Osteoblast (primary cell): ENCODE measurements around the gene C16orf86. TPM values are rescaled to one million over a fixed set of nuclear protein-coding genes. Genes with fewer than 3 reads are reported as not detected.

Experiments
- DNase-seq: peaks from one replicate; pipeline ENCODE4 v3.0.0; 2011; ENCODE audit warnings: low spot score, mixed read lengths; ENCODE audit not compliant: insufficient read length; ENCODE audit errors: missing footprints
- H2AFZ ChIP-seq: 2 replicates; pipeline ENCODE4 v1.6.0; 2011; ENCODE audit warnings: mild to moderate bottlenecking, low read length
- H3K27ac ChIP-seq: 2 replicates; pipeline ENCODE4 v1.5.1; 2011; ENCODE audit warnings: mild to moderate bottlenecking, low read depth, low read length, moderate library complexity
- H3K27me3 ChIP-seq: 2 replicates; pipeline ENCODE4 v1.6.0; 2012; ENCODE audit warnings: mild to moderate bottlenecking, control low read depth, inconsistent platforms, low read length, moderate library complexity; ENCODE audit not compliant: insufficient read depth
- H3K36me3 ChIP-seq: 2 replicates; pipeline ENCODE4 v1.5.1; 2011; ENCODE audit warnings: mild to moderate bottlenecking, low read length, control low read depth, moderate library complexity; ENCODE audit not compliant: insufficient read depth
- H3K4me1 ChIP-seq: 2 replicates; pipeline ENCODE4 v1.5.1; 2011; ENCODE audit warnings: mild to moderate bottlenecking, low read length, control low read depth, moderate library complexity; ENCODE audit not compliant: insufficient read depth
- H3K4me2 ChIP-seq: 2 replicates; pipeline ENCODE4 v1.6.0; 2011; ENCODE audit warnings: mild to moderate bottlenecking, low read length; ENCODE audit not compliant: insufficient read depth
- H3K4me3 ChIP-seq: fragments of 200-600 bp; sonication (generic); 3 replicates; pipeline ENCODE4 v1.5.1; 2012; ENCODE audit warnings: mild to moderate bottlenecking, low read length, inconsistent platforms; ENCODE audit not compliant: insufficient read depth
- H3K79me2 ChIP-seq: 2 replicates; pipeline ENCODE4 v1.6.0; 2012; ENCODE audit warnings: mild to moderate bottlenecking, low read length, control low read depth, inconsistent platforms; ENCODE audit not compliant: insufficient read depth
- H3K9me3 ChIP-seq: 2 replicates; pipeline ENCODE4 v1.5.1; 2011; ENCODE audit warnings: low read depth, low read length, control low read depth
- H4K20me1 ChIP-seq: 2 replicates; pipeline ENCODE4 v1.6.0; 2012; ENCODE audit warnings: mild to moderate bottlenecking, low read length, control low read depth; ENCODE audit not compliant: insufficient read depth
- total RNA-seq: library from RNA; depleted of rRNA; stranded (reverse); fragments of >200 nt; gene quantifications from 2 replicates; pipeline ENCODE4 v1.2.3, GENCODE V29; 2012
- TF ChIP-seq, protein P1 (sequence below): IDR thresholded peaks from 2 replicates; pipeline ENCODE4 v1.5.1; 2011; ENCODE audit warnings: mild to moderate bottlenecking, low read depth, low read length, moderate library complexity; ENCODE audit errors: extremely low read depth

The C16orf86 gene
- total RNA-seq, 1 donor, result 6.9 TPM

DNA sequence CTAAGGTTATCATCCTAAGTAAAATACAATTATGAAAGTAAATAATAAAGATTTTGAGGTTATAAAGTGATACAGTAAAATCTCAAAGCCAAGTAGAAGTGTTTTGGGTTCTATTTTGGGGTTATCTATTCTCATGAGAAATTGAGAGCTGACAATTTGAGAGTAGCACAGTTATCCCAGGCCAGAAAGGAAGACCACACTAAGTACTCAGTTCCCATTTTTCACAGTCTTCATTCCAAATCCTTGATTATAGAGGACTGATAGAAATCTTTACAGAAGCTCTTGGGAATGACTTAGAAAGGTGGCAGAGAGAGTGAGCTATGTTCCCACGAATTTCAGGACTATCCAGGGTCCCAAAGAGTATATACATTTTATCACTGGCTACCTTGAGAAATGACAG, 47.9 kb downstream of the C16orf86 start:
- no peaks in the 10 kb centered on the region for H3K9me3 ChIP-seq
- H3K4me2 ChIP-seq, result no peak overlapping the region
- peaks cover 4% of the 10 kb centered on the region for H3K36me3 ChIP-seq
- no peak for DNase-seq
- TF ChIP-seq, protein P1, sequence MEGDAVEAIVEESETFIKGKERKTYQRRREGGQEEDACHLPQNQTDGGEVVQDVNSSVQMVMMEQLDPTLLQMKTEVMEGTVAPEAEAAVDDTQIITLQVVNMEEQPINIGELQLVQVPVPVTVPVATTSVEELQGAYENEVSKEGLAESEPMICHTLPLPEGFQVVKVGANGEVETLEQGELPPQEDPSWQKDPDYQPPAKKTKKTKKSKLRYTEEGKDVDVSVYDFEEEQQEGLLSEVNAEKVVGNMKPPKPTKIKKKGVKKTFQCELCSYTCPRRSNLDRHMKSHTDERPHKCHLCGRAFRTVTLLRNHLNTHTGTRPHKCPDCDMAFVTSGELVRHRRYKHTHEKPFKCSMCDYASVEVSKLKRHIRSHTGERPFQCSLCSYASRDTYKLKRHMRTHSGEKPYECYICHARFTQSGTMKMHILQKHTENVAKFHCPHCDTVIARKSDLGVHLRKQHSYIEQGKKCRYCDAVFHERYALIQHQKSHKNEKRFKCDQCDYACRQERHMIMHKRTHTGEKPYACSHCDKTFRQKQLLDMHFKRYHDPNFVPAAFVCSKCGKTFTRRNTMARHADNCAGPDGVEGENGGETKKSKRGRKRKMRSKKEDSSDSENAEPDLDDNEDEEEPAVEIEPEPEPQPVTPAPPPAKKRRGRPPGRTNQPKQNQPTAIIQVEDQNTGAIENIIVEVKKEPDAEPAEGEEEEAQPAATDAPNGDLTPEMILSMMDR, result no peak
- peaks cover 83% of the 10 kb centered on the region for H3K79me2 ChIP-seq
- H2AFZ ChIP-seq, result no peak overlapping the region
- H3K4me3 ChIP-seq, result no peak overlapping the region
- peaks cover 13% of the 10 kb centered on the region for H3K4me1 ChIP-seq
- peaks cover 26% of the 10 kb centered on the region for H4K20me1 ChIP-seq
- H3K27ac ChIP-seq, result no peak overlapping the region
- H3K27me3 ChIP-seq, result no peaks in the 10 kb centered on the region

DNA sequence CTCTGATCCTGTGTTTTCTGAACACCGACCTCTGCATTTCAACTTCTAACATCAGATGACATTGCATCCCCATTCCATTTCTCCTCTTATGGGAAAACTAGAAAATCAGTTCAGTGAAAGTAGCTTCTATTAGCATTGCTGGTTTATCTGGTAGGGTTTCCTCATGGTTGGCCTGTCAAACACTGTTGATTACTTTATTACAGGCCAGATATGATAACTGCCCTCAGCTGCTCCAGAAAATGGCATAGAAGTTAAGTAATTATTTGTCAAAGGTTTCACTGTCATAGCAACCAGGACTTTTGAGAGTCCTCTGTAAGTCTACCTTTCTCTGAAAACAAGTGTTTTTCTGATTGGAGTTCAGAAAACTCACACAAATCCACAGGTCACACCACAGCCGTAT, 49.5 kb downstream of the C16orf86 start:
- Histone ChIP-seq H3K4me2 (no peak overlapping the region), H4K20me1 (peaks cover 20% of the 10 kb centered on the region), H3K4me3 (no peak overlapping the region), H3K79me2 (peaks cover 71% of the 10 kb centered on the region), H3K36me3 (peaks cover 4% of the 10 kb centered on the region), H2AFZ (no peak overlapping the region), H3K27me3 (no peaks in the 10 kb centered on the region), H3K4me1 (peaks cover 22% of the 10 kb centered on the region), H3K9me3 (no peaks in the 10 kb centered on the region), H3K27ac (no peak overlapping the region)
- TF ChIP-seq, protein P1, result no peak
- DNase-seq, result no peak

Other genes starting within 250 kb of the C16orf86 start
- not detected in 2 replicates for gene HSD11B2, start 235.7 kb upstream of the C16orf86 start, total RNA-seq
- 146 and 158 TPM in 2 replicates for gene ATP6V0D1, start 185.7 kb upstream of the C16orf86 start, total RNA-seq
- gene AGRP, start 183.3 kb upstream of the C16orf86 start, total RNA-seq, result not detected in 2 replicates
- 36.6 and 38.0 TPM in 2 replicates for gene RIPOR1, start 138.0 kb upstream of the C16orf86 start, total RNA-seq
- 29.3 and 31.8 TPM in 2 replicates for gene CTCF, start 104.3 kb upstream of the C16orf86 start, total RNA-seq
- under 0.01 TPM in 2 replicates for gene CARMIL2, start 21.7 kb upstream of the C16orf86 start, total RNA-seq
- 16.5 and 18.8 TPM in 2 replicates for gene ACD, start 6.6 kb upstream of the C16orf86 start, total RNA-seq
- gene PARD6A, start 5.9 kb upstream of the C16orf86 start, total RNA-seq, result 2.4 and 2.9 TPM in 2 replicates
- gene ENKD1, start 64 bp upstream of the C16orf86 start, total RNA-seq, result 13.3 and 15.9 TPM in 2 replicates
- 15.9 and 19.4 TPM in 2 replicates for gene GFOD2, start 52.5 kb downstream of the C16orf86 start, total RNA-seq
- gene RANBP10, start 139.7 kb downstream of the C16orf86 start, total RNA-seq, result 5.4 and 5.6 TPM in 2 replicates
- gene TSNAXIP1, start 140.1 kb downstream of the C16orf86 start, total RNA-seq, result 0.88 and 1.8 TPM in 2 replicates
- gene THAP11, start 175.5 kb downstream of the C16orf86 start, total RNA-seq, result 23.6 and 25.7 TPM in 2 replicates
- gene NUTF2, start 180.1 kb downstream of the C16orf86 start, total RNA-seq, result 203 TPM in 2 replicates
- 24.2 and 25.6 TPM in 2 replicates for gene CENPT, start 180.9 kb downstream of the C16orf86 start, total RNA-seq
- 45.7 and 60.8 TPM in 2 replicates for gene EDC4, start 206.2 kb downstream of the C16orf86 start, total RNA-seq
- gene NRN1L, start 218.1 kb downstream of the C16orf86 start, total RNA-seq, result 0.29 TPM in 1 of 2 replicates, not detected in the other
- 16.8 and 18.5 TPM in 2 replicates for gene PSKH1, start 226.4 kb downstream of the C16orf86 start, total RNA-seq